Endodermal cell (in vitro differentiated cells): ENCODE measurements around the gene RPTOR. TPM values are rescaled to one million over a fixed set of nuclear protein-coding genes. Genes with fewer than 3 reads are reported as not detected.

Experiments
- DNase-seq: peaks from one replicate; pipeline ENCODE4 v3.0.0-alpha.2; 2017
- H3K27ac ChIP-seq: 2 replicates; pipeline ENCODE4 v1.5.1; 2013; ENCODE audit warnings: mild to moderate bottlenecking, low read depth, low read length, moderate library complexity
- H3K27me3 ChIP-seq: 2 replicates; pipeline ENCODE4 v1.6.1; 2013; ENCODE audit warnings: mild to moderate bottlenecking, low read length, moderate library complexity; ENCODE audit not compliant: insufficient read depth, control insufficient read depth, poor library complexity, severe bottlenecking
- H3K36me3 ChIP-seq: 2 replicates; pipeline ENCODE4 v1.7.0; 2013; ENCODE audit warnings: mild to moderate bottlenecking, low read length, moderate library complexity; ENCODE audit not compliant: control insufficient read depth, insufficient read depth
- H3K4me1 ChIP-seq: one replicate; pipeline ENCODE4 v1.7.0; 2013; ENCODE audit warnings: low read length; ENCODE audit not compliant: control insufficient read depth, insufficient read depth
- H3K4me3 ChIP-seq: 2 replicates; pipeline ENCODE4 v1.5.1; 2013; ENCODE audit warnings: mild to moderate bottlenecking, low read length, moderate library complexity
- H3K9ac ChIP-seq: 2 replicates; pipeline ENCODE4 v1.6.1; 2013; ENCODE audit warnings: mild to moderate bottlenecking, low read length, moderate library complexity; ENCODE audit not compliant: poor library complexity, severe bottlenecking; ENCODE audit errors: extremely low read depth
- H3K9me3 ChIP-seq: 2 replicates; pipeline ENCODE4 v1.6.1; 2013; ENCODE audit warnings: mild to moderate bottlenecking, low read length, moderate library complexity; ENCODE audit not compliant: control insufficient read depth
- H3K27ac Mint-ChIP-seq: 2 replicates; pipeline ENCODE4 v1.8.0; 2020; ENCODE audit warnings: mixed read lengths
- H3K27me3 Mint-ChIP-seq: 2 replicates; pipeline ENCODE4 v1.8.0; 2021; ENCODE audit warnings: mild to moderate bottlenecking, mixed read lengths; ENCODE audit not compliant: insufficient read depth
- H3K36me3 Mint-ChIP-seq: 2 replicates; pipeline ENCODE4 v1.8.0; 2020; ENCODE audit warnings: low read depth, mixed read lengths
- H3K4me1 Mint-ChIP-seq: 2 replicates; pipeline ENCODE4 v1.8.0; 2020; ENCODE audit warnings: mixed read lengths
- H3K4me3 Mint-ChIP-seq: 2 replicates; pipeline ENCODE4 v1.8.0; 2020; ENCODE audit warnings: mild to moderate bottlenecking, moderate library complexity, mixed read lengths
- H3K9me3 Mint-ChIP-seq: 2 replicates; pipeline ENCODE4 v1.8.0; 2020; ENCODE audit warnings: mild to moderate bottlenecking, mixed read lengths
- WGBS, 2 experiments: methylation state at CpG; one replicate each; pipeline versions ENCODE4 v1.1.5 to v1.1.7; 2013; ENCODE audit warnings: missing lambda C conversion rate in 2 of 2, mixed read lengths in 1 of 2; ENCODE audit not compliant: insufficient coverage in 1 of 2, insufficient read length in 1 of 2; 5-methylcytosine and 5-hydroxymethylcytosine counted together
- total RNA-seq, 2 donors: library from RNA; stranded (reverse); fragmentation: NEBNext Ultra II Directional in 1 of 2; extraction: Animal tissue kit (Norgen Biotek cat#: 25700) in 1 of 2; gene quantifications; 2 replicates in 1 of 2; 3 replicates in 1 of 2; pipeline ENCODE4 v1.2.1, GENCODE V29; 2021
- TF ChIP-seq, protein P1 (sequence below): fragments of 200-600 bp; sonication (generic); conservative IDR thresholded peaks from 2 replicates; pipeline ENCODE4 v1.5.0; 2021; ENCODE audit warnings: antibody characterized with exemption, mild to moderate bottlenecking

RPTOR gene
- total RNA-seq, 2 donors from 2014 or later: 45.1 to 53.4 TPM

DNA sequence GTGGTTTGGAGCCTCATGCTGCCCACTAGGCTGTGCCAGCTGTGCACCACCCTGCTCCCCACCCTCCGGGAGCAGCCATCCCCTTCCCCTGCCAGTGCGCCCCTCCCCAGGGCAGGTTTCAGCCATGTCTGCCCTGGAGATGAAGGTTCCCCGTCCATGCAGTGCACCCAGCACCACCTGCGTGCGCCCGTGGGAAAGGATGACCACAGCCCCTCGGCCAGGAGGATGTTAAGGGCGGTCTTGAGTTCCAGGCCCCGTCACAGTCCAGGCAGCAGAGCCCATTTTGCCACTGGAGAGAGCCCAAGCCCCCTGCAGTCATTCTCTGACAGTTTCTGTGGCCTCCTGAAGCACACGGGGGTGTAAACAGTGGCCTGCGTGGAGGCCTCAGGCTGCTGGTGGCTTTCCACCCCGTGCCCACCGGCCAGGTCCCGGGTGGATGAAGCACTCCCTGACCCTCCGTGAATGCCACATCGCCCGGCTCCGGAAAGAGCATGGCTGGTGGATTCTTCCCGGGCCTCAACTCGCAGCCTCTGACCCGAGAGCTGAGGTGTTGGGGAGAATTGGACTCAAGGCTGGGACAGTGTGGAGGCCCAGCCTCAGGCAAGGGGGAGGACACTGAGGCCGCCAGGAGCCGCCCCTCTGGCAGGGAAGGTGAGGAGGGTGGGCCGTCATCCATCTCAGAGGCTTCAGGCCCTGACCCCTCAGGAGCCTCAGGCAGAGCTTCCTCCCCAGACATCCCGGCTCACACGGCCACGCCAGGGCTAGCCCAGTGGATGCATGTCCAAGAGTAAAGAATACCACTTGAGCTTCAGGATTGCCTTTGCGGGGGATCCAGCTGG is 377.3 kb downstream of the RPTOR start:
- peaks cover 7% of the 10 kb centered on the region for H3K27me3 Mint-ChIP-seq
- Histone ChIP-seq H3K36me3 (peaks cover 11% of the 10 kb centered on the region), H3K9me3 (no peaks in the 10 kb centered on the region), H3K4me1 (no peaks in the 10 kb centered on the region), H3K27me3 (no peaks in the 10 kb centered on the region), H3K27ac (no peak overlapping the region), H3K4me3 (no peak overlapping the region), H3K9ac (no peak overlapping the region)
- WGBS, 2 experiments: 96 to 97% methylated on average over 23 to 28 of the region's 28 CpGs
- DNase-seq: no peak
- H3K36me3 Mint-ChIP-seq: peaks cover 24% of the 10 kb centered on the region
- no peak overlapping the region for H3K27ac Mint-ChIP-seq
- H3K4me3 Mint-ChIP-seq: no peak overlapping the region
- peaks cover 8% of the 10 kb centered on the region for H3K4me1 Mint-ChIP-seq
- H3K9me3 Mint-ChIP-seq: no peaks in the 10 kb centered on the region
- TF ChIP-seq, protein P1, sequence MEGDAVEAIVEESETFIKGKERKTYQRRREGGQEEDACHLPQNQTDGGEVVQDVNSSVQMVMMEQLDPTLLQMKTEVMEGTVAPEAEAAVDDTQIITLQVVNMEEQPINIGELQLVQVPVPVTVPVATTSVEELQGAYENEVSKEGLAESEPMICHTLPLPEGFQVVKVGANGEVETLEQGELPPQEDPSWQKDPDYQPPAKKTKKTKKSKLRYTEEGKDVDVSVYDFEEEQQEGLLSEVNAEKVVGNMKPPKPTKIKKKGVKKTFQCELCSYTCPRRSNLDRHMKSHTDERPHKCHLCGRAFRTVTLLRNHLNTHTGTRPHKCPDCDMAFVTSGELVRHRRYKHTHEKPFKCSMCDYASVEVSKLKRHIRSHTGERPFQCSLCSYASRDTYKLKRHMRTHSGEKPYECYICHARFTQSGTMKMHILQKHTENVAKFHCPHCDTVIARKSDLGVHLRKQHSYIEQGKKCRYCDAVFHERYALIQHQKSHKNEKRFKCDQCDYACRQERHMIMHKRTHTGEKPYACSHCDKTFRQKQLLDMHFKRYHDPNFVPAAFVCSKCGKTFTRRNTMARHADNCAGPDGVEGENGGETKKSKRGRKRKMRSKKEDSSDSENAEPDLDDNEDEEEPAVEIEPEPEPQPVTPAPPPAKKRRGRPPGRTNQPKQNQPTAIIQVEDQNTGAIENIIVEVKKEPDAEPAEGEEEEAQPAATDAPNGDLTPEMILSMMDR: no peak

DNA sequence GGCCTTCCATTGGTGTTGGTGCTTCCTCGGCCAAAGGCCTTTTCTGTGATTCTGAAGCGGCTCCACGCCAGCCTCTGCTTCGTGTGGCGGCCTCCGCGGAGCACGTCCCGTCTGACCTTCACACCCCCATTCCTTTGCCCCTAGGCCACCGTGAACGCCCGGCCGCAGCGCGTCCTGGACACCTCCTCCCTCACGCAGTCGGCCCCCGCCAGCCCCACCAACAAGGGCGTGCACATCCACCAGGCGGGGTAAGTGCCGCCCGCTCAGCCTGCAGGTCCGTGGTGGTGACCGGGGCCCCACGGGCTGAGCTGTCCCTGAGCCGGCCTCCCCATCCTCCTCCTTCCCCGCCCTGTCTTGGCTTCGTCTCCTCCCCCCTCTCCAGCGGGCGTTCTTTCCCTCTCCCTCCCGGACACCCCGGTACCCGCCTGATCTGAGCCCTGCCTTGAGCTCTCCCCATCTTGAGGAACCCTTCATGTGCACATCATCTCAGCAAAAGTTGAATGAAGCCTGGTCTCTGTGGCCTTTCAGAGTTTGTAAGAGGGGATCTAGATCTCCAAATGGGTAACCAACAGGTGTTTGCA is 378.0 kb downstream of the RPTOR start:
- Mint-ChIP-seq H3K27me3 (peaks cover 7% of the 10 kb centered on the region), H3K27ac (no peak overlapping the region), H3K9me3 (no peaks in the 10 kb centered on the region), H3K4me3 (no peak overlapping the region), H3K4me1 (peaks cover 12% of the 10 kb centered on the region), H3K36me3 (peaks cover 20% of the 10 kb centered on the region)
- 92 to 94% methylated on average over 14 to 33 of the region's 33 CpGs for WGBS, 2 experiments
- no peak overlapping the region for H3K9ac ChIP-seq
- H3K4me3 ChIP-seq: no peak overlapping the region
- TF ChIP-seq, protein P1: no peak
- DNase-seq: no peak
- no peak overlapping the region for H3K27ac ChIP-seq
- H3K36me3 ChIP-seq: peaks cover 11% of the 10 kb centered on the region
- peaks cover under 1% of the 10 kb centered on the region for H3K27me3 ChIP-seq
- H3K4me1 ChIP-seq: no peaks in the 10 kb centered on the region
- H3K9me3 ChIP-seq: no peaks in the 10 kb centered on the region

DNA sequence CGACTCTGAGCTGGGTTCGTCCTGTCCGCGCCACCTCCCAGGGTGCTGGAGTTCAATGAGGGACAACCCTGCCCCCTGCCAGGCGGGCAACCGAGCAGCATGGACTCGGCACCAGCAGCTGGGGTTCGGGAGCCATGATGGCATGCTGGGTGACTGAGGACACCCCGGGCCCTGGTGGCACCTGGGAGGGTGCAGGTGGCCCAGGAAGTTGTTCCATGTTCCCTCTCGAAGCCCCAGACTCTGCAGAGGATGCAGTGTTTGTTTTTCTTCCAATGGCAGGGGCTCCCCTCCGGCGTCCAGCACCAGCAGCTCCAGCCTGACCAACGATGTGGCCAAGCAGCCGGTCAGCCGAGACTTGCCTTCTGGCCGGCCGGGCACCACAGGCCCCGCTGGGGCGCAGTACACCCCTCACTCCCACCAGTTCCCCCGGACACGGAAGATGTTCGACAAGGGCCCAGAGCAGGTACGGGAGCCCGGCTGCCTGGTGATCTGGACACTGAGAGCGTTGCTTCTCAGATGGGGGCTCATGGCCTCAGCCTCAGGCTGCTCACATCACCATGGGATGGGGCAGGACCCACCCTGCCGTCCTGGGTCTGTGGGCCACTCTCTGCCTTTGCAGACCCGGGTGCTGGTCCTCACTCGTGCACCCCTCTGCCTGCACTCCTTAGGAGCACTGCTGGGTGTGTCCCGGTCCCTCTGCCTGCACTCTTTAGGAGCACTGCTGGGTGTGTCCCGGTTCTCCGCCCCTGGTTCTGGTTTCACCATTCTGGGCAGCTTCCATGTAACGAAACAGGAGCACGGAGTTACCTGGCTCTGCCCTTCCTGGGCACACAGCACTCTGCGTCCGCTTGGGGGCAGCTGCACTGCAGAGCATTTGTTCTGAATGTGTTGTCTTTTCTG is 378.8 kb downstream of the RPTOR start:
- Histone ChIP-seq H3K9ac (no peak overlapping the region), H3K27me3 (peaks cover 8% of the 10 kb centered on the region), H3K27ac (no peak overlapping the region), H3K4me3 (no peak overlapping the region), H3K4me1 (no peaks in the 10 kb centered on the region), H3K9me3 (no peaks in the 10 kb centered on the region), H3K36me3 (peaks cover 15% of the 10 kb centered on the region)
- H3K9me3 Mint-ChIP-seq: no peaks in the 10 kb centered on the region
- H3K4me1 Mint-ChIP-seq: peaks cover 18% of the 10 kb centered on the region
- TF ChIP-seq, protein P1: no peak
- H3K27me3 Mint-ChIP-seq: peaks cover 10% of the 10 kb centered on the region
- H3K36me3 Mint-ChIP-seq: peaks cover 19% of the 10 kb centered on the region
- no peak for DNase-seq
- H3K4me3 Mint-ChIP-seq: no peak overlapping the region
- no peak overlapping the region for H3K27ac Mint-ChIP-seq
- 92 to 96% methylated on average over 29 to 35 of the region's 35 CpGs for WGBS, 2 experiments
